PC-9 (cell line): ENCODE results near the gene RFK. TPM values are rescaled to one million over a fixed set of nuclear protein-coding genes. Genes with fewer than 3 reads are reported as not detected.

ENCODE experiments used
- BruUV-seq: library from RNA; stranded (reverse); fragments of 400-500 nt; replicated peaks from 2 replicates; lab custom pipeline; 2021; lab: Mats Ljungman, UMichigan
- CTCF ChIA-PET: fragments of 300-600 bp; sonication (Branson Sonifier 250); formaldehyde crosslinking; loops from one replicate; lab custom pipeline; 2022; ENCODE audit warnings: antibody characterized with exemption; lab: Charles Lee
- POLR2A ChIA-PET: fragments of 300-600 bp; sonication (Branson Sonifier 250); formaldehyde crosslinking; loops from one replicate; lab custom pipeline; 2022; ENCODE audit warnings: antibody characterized with exemption; ENCODE audit not compliant: unreplicated experiment; lab: Charles Lee
- DNase-seq, 2 experiments: peaks; one replicate each; pipeline versions ENCODE4 v3.0.0 to v3.0.0-alpha.2; 2015 to 2022; ENCODE audit warnings: mixed read lengths in 1 of 2
- H2AFZ ChIP-seq: fragments of 200-600 bp; sonication (generic); 2 replicates; pipeline ENCODE4 v1.8.1; 2017; ENCODE audit warnings: antibody characterized with exemption
- H3F3A ChIP-seq: fragments of 200-600 bp; sonication (generic); 2 replicates; pipeline ENCODE4 v1.8.1; 2017; ENCODE audit warnings: antibody characterized with exemption, mild to moderate bottlenecking, low read depth; ENCODE audit not compliant: insufficient read depth
- H3K27ac ChIP-seq: fragments of 200-600 bp; sonication (generic); 2 replicates; pipeline ENCODE4 v1.6.1; 2016; ENCODE audit warnings: mixed run types
- H3K27me3 ChIP-seq: fragments of 200-600 bp; sonication (generic); 2 replicates; pipeline ENCODE4 v1.6.1; 2016; ENCODE audit warnings: low read depth, mixed run types; ENCODE audit not compliant: insufficient read depth
- H3K36me3 ChIP-seq: fragments of 200-600 bp; sonication (generic); 2 replicates; pipeline ENCODE4 v1.6.1; 2016; ENCODE audit warnings: low read depth, mixed run types
- H3K4me1 ChIP-seq: fragments of 200-600 bp; sonication (generic); replicated peaks from 2 replicates; pipeline ENCODE4 v1.6.1; 2016; ENCODE audit warnings: mixed run types; ENCODE audit not compliant: insufficient read depth
- H3K4me2 ChIP-seq: fragments of 200-600 bp; sonication (generic); 2 replicates; pipeline ENCODE4 v1.6.1; 2017; ENCODE audit warnings: mixed run types
- H3K4me3 ChIP-seq: fragments of 200-600 bp; sonication (generic); 2 replicates; pipeline ENCODE4 v1.6.1; 2016; ENCODE audit warnings: mixed run types
- H3K79me2 ChIP-seq: fragments of 200-600 bp; sonication (generic); 2 replicates; pipeline ENCODE4 v1.6.1; 2017; ENCODE audit warnings: low read depth, mixed run types
- H3K9me2 ChIP-seq: fragments of 200-600 bp; sonication (generic); 2 replicates; pipeline ENCODE4 v1.8.1; 2017; ENCODE audit warnings: mild to moderate bottlenecking; ENCODE audit not compliant: insufficient read depth
- H3K9me3 ChIP-seq: fragments of 200-600 bp; sonication (generic); 2 replicates; pipeline ENCODE4 v1.8.1; 2016; ENCODE audit warnings: low read depth; ENCODE audit not compliant: insufficient read depth
- H4K20me1 ChIP-seq: fragments of 200-600 bp; sonication (generic); 2 replicates; pipeline ENCODE4 v1.8.1; 2017; ENCODE audit not compliant: insufficient read depth
- CTCF ChIP-seq: fragments of 200-600 bp; sonication (generic); conservative IDR thresholded peaks from 2 replicates; pipeline ENCODE4 v1.6.1; 2017; ENCODE audit warnings: mixed run types, antibody characterized with exemption, mild to moderate bottlenecking, moderate library complexity
- EZH2 ChIP-seq: fragments of 200-600 bp; sonication (generic); IDR thresholded peaks from 2 replicates; pipeline ENCODE4 v1.8.0; 2017; ENCODE audit warnings: antibody characterized with exemption, low read depth
- intact Hi-C: fragments of 100-400 bp; cut with micrococcal nuclease; formaldehyde crosslinking; loops from one replicate; pipeline ENCODE4 v1.10.0; 2022; ENCODE audit not compliant: unreplicated experiment
- total RNA-seq: library from RNA; stranded (reverse); gene quantifications from 2 replicates; pipeline ENCODE4 v1.2.3, GENCODE V29; 2021

The RFK gene
- total RNA-seq, 1 experiment from 2014 or later = 20.6 TPM

- ChIA-PET POLR2A (interaction anchor here (1.0 kb wide), 1 partner anchor 16 kb away, joined by 3 read pairs; the partner anchor contains the start of gene RFK), CTCF (interaction anchor here (0.5 to 2.7 kb wide), 2 partner anchors 16 to 184 kb away, joined by 3 to 11 read pairs; partner anchors contain the start of gene RFK)
- Histone ChIP-seq H3K4me3 (no peak overlapping the region), H2AFZ (no peak overlapping the region), H4K20me1 (no peaks in the 10 kb centered on the region), H3K27me3 (no peaks in the 10 kb centered on the region), H3K9me2 (no peaks in the 10 kb centered on the region), H3K27ac (peak overlapping the region; percentile 81), H3K4me2 (peak overlapping the region; percentile 42), H3K36me3 (no peaks in the 10 kb centered on the region), H3K9me3 (no peaks in the 10 kb centered on the region), H3K79me2 (no peaks in the 10 kb centered on the region), H3F3A (peaks cover 33% of the 10 kb centered on the region), H3K4me1 (peaks cover 55% of the 10 kb centered on the region)
- TF ChIP-seq EZH2 (no peak), CTCF (no peak)
- no peak for DNase-seq
- no TSS peak for BruUV-seq
- intact Hi-C loops = loop anchor here (1.0 to 10.0 kb wide), 9 partner anchors 13 to 1144 kb away; partner anchors contain the start of genes PCSK5 and RFK
These were observed 15.7 kb downstream of the RFK start for GRCh38 chr9:76378367-76379073.

GRCh38 chr9:76377791-76378190 is 16.4 kb downstream of the RFK start:
- POLR2A ChIA-PET = interaction anchor here (0.6 to 1.0 kb wide), 2 partner anchors 8 to 17 kb away, joined by 3 read pairs; partner anchors contain the start of gene RFK
- no TSS peak for BruUV-seq
- Histone ChIP-seq H3K79me2 (no peaks in the 10 kb centered on the region), H3F3A (peaks cover 38% of the 10 kb centered on the region), H3K4me3 (no peak overlapping the region), H3K36me3 (no peaks in the 10 kb centered on the region), H2AFZ (no peak overlapping the region), H4K20me1 (no peaks in the 10 kb centered on the region), H3K4me2 (no peak overlapping the region), H3K27ac (no peak overlapping the region), H3K9me3 (no peaks in the 10 kb centered on the region), H3K9me2 (no peaks in the 10 kb centered on the region), H3K27me3 (no peaks in the 10 kb centered on the region), H3K4me1 (peaks cover 62% of the 10 kb centered on the region)
- TF ChIP-seq CTCF (no peak), EZH2 (no peak)
- intact Hi-C loops = loop anchor here (5.0 to 10.0 kb wide), 5 partner anchors 163 to 1143 kb away; partner anchors contain the start of gene PCSK5
- CTCF ChIA-PET = interaction anchor here (0.5 kb wide), 1 partner anchor 184 kb away, joined by 3 read pairs; no protein-coding TSS in a partner anchor
- DNase-seq = no peak

- Histone ChIP-seq H3K27ac (peak overlapping the region; percentile 36), H3K4me3 (no peak overlapping the region), H3K4me2 (peak overlapping the region; percentile 37), H3K79me2 (no peaks in the 10 kb centered on the region), H3F3A (peaks cover 44% of the 10 kb centered on the region), H3K9me2 (no peaks in the 10 kb centered on the region), H3K27me3 (no peaks in the 10 kb centered on the region), H3K9me3 (no peaks in the 10 kb centered on the region), H4K20me1 (no peaks in the 10 kb centered on the region), H3K36me3 (no peaks in the 10 kb centered on the region), H2AFZ (no peak overlapping the region), H3K4me1 (peaks cover 71% of the 10 kb centered on the region)
- ChIA-PET POLR2A (interaction anchor here (0.6 kb wide), 2 partner anchors 171 to 1363 kb away, joined by 3 to 8 read pairs; no protein-coding TSS in a partner anchor), CTCF (no interaction called here)
- DNase-seq = peak; percentile 85 to 92
- intact Hi-C loops = loop anchor here (1.0 to 10.0 kb wide), 6 partner anchors 54 to 1140 kb away; partner anchors contain the start of gene PCSK5
- no TSS peak for BruUV-seq
- no peak for TF ChIP-seq EZH2
- no peak for TF ChIP-seq CTCF
These were observed 19.3 kb downstream of the RFK start for GRCh38 chr9:76374783-76375559.
